Muscle of back (tissue), 11 donors: Measurements from ENCODE around the gene APOBEC3F. TPM values are rescaled to one million over a fixed set of nuclear protein-coding genes. Genes with fewer than 3 reads are reported as not detected.
A peak's percentile ranks its signal among the peaks of the same experiment; 100 is the strongest.
"Not testable (repeated sequence)": the region's sequence is repeated elsewhere in the genome, so short reads cannot be mapped to it uniquely, and the experiment has no call there.

Source experiments
- DNase-seq, 3 donors: peaks; one replicate each; pipeline versions ENCODE4 v3.0.0 to v3.0.0-alpha.2; 2013
- polyA plus RNA-seq, 10 donors: library from polyadenylated mRNA; unstranded; fragments of 120-200 nt; gene quantifications; one replicate each; pipeline ENCODE4 v1.2.1, GENCODE V29; 2013; ENCODE audit not compliant: insufficient read length in 10 of 10

Gene APOBEC3F
- polyA plus RNA-seq, 10 donors: 1.8 to 4.4 (median 3.1) TPM

DNA sequence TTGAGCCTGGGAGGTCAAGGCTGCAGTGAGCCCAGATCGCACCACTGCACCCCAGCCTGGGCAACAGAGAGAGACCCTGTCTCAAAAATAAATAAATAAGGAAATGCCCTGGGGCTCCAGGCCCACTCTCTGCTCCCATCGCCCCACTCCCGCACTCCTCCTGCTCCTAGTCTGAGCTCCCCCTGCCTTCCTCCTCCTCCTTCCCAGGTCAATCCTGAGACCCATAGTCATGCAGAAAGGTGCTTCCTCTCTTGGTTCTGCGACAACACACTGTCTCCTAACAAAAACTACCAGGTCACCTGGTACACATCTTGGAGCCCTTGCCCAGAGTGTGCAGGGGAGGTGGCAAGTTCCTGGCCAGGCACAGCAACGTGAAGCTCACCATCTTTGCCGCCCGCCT lies 29.5 kb downstream of the APOBEC3F start:
- DNase-seq: no peak

DNA sequence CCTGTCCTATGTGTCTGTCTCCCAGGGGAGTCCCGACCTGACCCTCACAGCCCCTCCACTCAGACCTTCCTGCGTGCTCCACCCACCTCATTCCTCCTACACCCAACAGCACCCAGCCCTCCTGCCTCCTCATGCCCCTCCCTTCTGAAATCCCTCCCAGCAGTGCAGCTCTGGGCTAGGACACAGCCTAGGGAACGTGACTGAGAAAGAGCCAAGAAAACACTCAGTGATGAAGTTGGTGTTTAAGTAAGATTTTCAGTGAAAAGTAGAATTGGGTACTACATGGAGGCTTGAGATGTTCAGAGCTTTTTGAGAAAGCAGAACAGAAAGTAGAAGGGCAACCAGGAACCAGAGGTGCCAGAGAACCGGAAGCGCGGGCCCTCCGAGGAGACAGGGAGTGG lies 31.9 kb downstream of the APOBEC3F start:
- DNase-seq: not testable (repeated sequence)

DNA sequence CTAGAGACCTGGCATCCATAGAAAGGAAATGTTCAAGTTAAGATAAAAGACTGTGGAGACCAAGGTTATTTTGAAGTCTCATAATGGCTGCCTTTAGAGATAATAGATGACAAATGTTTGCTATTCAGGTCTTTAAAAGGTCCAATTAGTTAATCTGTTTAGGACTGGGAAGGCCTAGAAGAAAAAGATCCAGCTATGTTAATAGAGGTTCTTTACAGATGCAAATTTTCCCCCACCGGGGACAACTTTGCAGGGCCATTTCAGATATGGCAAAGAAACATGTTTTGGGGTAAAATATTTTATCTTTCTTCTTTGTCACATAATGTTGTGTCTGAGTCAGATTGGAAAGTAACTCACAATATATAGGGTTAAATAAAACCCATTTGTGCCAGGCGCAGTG lies 33.3 kb downstream of the APOBEC3F start:
- DNase-seq: no peak

DNA sequence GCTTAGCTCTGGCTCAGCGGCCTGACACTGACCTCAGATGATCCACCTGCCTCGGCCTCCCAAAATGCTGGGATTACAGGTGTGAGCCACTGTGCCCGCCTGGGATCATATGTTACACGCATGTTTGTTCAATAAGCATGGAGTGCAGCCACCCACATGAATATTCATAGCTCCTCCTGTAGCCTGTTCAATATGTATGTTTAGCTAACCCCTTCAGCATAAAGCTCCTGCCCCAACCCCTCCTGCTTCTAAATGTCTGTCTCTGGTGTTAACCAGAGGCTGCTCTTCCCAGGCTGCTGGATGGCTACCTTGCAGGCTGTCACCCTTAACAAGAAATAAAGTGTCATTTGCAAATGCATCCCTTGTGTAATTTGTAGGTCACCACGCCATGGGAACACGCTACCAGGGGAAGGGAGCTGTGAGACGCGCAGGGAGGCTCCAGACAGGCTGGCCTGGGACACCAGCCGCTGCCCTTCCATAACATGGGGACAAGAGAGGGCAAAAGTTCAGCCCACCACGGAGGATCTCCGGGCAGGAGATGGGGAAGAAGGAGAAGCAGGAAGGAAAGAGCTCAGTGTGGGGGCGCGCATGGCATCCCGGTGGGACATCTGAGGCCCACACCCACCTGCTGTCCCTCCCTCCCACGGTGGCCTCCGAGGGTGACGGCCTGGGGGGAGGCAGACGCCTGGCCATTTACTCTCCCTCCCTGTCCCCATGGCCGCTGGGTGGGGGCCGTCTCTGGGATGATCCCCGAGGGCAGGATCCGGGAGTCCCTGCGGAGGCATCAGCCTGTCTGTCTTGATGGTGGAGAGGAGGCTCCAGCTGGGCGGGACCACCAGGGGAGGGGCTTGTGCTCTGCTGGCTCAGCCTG lies 35.7 kb downstream of the APOBEC3F start:
- not testable (repeated sequence) for DNase-seq

DNA sequence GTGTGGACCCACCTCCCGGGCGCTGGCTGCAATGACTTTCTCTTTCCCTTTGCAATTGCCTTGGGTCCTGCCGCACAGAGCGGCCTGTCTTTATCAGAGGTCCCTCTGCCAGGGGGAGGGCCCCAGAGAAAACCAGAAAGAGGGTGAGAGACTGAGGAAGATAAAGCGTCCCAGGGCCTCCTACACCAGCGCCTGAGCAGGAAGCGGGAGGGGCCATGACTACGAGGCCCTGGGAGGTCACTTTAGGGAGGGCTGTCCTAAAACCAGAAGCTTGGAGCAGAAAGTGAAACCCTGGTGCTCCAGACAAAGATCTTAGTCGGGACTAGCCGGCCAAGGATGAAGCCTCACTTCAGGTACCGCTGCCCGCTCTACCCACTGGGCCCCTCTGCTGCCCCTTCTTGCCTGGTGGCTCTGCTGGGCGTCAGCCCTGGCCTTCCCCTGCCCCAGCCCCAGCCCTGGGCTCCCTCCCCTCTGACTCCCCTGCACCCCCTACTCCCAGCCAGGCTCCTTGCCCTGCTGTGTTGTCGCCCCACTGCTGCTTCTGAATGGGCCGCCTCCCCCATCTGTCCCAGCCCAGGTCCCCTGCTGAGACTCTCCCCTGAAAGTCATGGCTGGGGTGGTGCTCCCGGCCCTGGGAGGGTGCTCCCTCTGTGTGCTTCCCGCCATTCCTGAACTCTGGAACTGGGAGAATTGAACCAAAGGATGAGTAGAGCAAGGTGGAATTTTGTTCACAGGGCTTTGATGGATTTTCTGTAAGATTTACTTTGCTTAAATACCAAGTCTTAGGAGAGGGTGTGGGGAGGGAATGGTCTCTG lies 36.6 kb downstream of the APOBEC3F start, which contains the start of gene APOBEC3G:
APOBEC3G (plus strand) TSS at position 250 of the 815 bp plus-strand sequence; CDS start at position 337, 87 bp downstream.
- DNase-seq: peak; percentile 38 to 74 (median 45)

DNA sequence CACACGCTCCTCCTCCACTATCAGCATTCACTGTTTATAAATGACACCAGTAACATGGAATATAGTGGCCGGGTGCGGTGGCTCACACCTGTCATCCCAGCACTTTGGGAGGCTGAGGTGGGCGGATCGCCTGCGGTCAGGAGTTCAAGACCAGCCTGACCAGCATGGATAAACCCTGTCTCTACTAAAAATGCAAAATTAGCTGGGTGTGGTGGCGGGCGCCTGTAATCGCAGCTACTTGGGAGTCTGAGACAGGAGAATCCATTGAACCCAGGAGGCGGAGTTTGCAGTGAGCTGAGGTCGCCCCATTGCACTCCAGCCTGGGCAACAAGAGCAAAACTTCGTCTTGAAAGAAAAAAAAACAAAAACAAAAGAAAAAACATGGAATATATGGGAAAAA lies 37.2 kb downstream of the APOBEC3F start:
- not testable (repeated sequence) for DNase-seq

DNA sequence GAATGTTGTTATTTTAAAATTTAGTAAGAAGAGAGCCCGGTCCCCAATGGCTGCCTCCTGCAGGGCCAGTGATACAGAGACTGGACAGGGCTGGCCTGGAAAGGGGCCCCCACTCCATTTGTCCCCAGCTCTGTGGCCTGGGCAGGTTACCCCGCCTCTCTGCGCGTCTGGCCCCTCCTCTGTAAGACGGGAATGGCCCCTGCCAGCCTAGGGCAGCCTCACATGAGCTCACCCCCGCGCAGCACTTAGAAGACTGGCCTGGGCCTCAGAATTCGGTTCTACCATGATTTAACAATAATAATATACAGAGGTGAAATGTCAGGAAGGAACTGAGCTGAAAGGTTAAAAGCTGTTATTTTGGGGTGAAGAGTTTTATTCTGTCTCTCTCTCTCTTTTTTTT lies 37.7 kb downstream of the APOBEC3F start:
- DNase-seq: no peak

DNA sequence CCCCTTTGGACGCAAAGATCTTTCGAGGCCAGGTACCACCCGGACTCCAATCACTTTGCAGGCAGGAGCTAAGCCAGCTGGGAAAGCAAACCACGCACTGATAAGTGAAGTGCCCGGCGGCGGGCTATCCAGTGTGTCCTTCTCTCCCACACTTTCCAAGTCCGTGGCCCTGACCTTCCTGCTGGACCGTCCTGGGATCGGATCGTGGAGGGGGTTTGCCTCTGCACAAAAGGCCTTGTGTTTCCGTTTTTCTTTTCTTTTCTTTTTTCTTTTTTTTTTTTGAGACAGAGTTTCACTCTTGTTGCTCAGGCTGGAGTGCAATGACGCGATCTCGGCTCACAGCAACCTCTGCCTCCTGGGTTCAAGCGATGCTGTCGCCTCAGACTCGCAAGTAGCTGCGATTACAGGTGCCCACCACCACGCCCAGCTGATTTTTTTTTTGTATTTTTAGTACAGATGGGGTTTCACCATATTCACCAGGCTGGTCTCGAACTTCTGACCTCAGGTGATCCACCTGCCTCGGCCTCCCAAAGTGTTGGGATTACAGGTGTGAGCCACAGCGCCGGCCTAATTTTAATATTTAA lies 38.5 kb downstream of the APOBEC3F start:
- DNase-seq: not testable (repeated sequence)

DNA sequence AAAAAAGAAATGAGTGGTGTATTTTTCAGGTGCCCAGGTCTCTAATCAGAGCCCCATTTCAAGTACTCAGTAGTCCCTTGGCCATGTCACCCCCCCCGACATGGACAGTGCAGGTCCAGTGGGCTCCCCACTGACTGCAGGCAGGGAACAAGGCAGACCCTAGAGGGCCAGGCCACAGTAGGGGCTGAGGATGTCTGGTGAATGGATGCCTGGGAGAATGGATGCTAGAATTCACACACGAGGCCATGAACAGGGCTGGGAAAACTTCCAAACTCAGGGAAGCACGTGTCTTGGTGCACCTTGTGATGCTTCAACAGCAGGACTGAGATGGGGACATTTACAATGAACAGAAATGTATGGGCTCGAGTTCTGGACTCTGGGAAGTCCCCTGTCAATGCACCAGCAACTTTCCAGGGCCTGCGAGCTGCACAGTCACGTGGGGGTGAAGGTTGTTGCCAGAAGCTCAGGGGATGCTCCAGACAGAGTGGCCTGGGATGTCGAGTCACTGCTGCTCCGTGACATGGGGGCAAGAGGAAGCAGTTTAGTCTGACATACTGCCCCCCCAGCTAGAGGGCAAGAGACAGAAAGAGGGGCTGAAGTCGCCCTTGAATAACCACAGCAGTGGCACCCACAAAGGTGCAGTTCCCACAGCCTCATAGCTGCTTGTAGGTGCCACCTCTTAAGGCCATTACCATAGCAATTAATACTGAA lies 39.5 kb downstream of the APOBEC3F start:
- no peak for DNase-seq

DNA sequence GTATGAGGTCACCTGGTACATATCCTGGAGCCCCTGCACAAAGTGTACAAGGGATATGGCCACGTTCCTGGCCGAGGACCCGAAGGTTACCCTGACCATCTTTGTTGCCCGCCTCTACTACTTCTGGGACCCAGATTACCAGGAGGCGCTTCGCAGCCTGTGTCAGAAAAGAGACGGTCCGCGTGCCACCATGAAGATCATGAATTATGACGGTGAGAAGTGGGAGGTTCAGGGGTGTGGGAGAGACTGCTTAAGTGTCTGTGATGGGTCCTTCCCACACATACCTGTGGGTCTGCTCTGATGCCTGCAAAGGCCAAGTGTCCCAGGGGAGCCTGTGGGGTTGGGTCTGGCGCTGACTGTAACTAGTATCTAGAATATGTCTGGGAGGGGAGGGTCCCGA lies 40.4 kb downstream of the APOBEC3F start:
- no peak for DNase-seq

DNA sequence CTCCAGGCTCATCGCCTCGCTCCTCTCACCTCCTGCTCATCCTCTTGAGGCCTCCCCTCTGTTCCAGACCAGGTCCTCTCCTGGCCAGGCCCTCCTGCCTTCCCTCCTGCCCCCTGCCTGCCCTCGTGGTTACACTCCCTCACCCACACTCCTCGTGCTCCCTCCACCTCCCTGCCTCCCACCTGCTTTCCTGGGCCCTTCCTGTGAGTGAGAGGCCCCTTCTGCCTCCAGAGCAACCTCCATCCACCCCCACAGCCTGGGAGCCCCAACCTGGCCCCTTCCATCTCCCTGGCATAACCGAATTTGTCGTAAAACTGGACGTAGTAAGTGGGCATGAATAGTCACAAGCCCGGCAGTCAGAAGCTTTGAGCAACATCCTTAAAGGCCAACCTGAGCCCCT lies 40.9 kb downstream of the APOBEC3F start:
- no peak for DNase-seq

DNA sequence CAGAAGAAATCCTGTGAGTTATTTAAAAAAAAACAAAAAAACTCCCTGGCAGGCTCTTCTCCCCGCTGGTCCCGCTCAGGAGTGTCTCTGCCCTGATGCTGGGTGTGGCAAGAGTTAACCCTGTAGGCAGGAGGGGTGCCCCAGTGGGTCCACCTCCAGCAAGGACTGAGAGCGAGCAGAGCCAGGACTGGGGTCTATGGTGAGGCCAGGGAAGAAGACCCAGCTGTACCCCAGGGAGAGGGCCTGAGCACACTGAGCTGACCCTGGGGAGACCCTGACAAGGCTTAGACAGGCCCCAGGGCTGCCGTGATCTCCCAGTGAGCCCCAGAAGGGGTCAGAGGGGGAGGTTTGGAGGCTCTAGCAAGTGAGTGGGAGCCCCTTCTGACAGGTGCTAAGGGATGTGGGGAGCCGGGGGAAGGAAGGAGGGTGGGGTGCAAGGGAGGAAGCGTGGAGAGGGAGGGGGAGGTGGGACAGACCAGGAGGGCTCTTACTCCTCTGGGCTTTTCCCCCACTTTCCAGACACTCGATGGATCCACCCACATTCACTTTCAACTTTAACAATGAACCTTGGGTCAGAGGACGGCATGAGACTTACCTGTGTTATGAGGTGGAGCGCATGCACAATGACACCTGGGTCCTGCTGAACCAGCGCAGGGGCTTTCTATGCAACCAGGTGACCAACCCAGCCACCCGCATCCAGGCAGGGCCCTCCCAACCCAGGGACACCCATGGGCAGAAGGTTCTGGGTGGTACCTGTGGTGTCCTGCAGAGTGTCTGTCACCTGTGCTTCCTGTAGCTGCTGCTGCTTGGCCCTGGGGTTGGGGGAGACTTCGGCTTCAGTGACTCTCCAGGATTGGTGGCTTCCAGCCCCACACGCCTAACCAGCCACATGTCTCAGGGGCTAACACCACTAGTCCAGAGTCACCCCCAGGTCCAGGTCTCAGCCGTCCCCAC lies 42.8 kb downstream of the APOBEC3F start:
- no peak for DNase-seq

DNA sequence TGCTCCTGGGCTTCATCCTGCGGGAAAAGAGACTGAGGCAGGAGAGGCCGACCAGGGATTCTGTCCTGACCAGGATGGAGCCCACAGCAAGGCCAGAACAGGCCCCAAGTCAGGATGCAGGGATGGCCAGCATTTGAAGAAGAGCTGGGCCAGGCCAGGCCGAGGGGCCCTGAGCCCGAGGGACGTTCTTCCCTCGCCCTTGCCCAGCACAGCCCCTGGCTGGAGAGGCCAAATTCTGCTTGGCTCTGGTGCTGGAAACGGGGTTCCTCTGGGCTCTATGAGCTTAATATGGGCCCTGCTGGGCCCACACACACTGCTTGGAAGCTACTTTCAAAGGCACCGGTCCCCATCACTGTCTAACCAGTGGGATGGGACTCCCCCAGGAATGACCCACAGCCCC lies 44.0 kb downstream of the APOBEC3F start:
- DNase-seq: no peak

DNA sequence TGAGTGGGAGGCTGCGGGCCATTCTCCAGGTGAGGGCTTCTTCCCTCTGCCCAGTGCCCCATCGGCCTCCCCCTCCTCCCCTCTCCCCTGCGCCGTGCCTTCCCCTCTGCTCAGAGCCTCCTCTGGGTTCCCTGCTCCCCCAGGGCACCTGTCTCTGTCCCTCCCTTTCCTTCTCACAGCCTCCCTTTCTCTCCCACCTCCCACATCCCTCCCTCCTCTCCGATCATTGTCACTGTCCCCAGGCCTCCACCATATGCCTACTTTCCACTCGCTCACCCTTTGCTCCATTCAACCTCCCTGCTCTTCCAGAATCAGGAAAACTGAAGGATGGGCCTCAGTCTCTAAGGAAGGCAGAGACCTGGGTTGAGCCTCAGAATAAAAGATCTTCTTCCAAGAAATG lies 46.4 kb downstream of the APOBEC3F start:
- DNase-seq: no peak

DNA sequence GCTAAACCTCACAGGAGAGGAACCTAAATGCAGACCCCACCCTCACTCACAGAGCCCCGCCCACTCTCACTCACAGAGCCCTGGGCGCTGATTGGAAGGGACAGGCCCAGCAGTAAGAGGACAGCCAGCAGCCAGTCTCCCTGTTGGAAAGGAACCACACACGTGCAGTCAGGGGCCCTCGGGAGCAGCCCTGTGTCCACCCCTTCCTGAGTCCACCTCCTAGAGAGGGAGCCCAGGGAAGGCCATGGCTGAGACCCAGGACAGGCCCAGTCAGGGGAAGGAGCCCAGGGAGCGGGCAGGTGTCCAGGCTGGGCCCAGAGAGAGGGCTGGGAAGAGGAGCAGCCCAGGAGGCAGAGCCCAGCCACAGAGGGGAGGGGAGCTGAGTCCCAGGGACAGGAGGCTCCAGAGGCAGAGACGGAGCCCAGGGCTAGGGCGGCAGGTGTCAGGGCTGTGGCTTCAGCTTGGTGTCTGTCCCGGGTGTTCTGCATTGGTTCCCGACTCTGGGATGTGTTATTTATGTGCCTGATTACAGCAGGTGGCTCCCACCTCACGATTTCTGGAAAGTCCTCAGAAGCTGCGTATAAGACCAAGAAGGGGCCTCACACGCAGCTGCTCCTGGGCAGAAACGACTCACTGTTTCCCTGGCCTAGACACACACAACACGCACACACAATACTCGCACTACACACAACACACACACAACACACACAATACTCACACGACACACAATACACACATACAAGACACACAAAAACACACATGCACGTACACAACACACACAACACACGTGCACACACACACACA lies 47.4 kb downstream of the APOBEC3F start:
- DNase-seq: peak in 1 of 3 donors; percentile 75

DNA sequence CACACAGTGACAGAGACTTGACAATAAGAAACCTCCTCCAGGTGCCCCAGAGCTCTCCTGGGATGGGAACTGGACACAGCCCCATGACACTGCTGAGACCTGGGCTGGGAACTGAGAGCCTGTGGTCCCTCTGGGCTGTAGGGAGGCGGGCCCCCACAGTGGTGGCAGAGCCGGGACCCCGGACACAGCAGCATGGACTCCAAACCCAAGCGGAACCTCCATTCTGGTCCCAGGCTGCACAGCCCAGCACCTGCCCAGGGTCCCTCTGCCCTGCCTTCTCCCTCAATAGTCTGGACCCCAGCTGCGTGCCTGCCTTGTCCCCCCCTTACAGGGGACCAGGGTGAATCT lies 48.0 kb downstream of the APOBEC3F start:
- no peak for DNase-seq

DNA sequence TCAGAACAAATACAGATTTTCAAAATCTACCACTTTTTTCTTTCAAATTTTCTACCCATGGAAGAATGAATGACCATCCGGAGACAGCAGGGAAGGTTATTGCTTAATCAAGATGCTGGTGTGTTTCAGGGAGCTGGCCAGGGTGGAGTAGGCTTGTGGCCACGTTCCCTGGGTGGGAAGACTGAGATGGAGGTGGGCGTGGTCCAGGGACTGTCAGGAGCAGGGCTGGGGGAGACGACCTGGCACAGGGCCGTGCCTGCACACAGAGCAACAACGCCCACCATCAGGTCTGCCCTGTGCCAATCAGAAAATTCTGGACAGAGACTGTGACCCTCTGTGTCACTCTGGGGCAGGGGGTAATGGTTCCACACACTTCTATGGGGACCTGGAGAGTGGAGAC lies 49.3 kb downstream of the APOBEC3F start:
- DNase-seq: no peak

DNA sequence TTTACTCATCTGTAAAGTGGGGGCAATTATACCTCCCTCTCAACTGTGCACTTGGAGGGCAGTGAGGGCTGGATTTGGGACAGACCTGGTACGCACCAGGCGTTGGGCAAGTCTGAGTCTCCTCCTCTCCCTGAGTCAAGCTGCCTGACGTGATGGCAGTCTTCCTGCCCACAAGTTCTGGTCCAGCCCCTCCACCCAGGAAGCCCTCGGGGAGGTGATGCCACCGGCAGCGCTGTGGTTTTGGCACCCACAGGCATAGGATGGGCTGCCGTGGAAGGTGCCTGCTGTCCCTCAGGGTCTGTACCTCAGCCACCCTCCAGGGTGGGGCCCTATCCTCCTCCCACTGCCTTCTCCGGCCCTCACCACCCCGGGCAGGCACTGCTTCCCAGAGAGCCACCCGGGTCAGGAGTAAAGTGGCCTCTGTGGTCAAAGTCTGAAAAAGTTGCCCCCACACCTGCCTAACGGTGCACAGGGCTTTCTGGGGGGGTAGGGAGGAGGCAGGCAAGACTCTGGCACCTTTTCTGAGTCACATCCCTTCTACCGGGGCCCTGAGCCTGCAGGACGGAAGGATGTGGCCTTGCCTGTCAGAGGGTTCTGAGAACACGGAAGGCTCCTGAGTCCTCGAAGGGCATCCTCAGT lies 49.9 kb downstream of the APOBEC3F start:
- no peak for DNase-seq
